K562 (cell line): ENCODE data around the gene DLGAP1. TPM values are rescaled to one million over a fixed set of nuclear protein-coding genes. Genes with fewer than 3 reads are reported as not detected.

Experiments used
- ARID4B ChIP-seq: sonication (generic); formaldehyde crosslinking; IDR thresholded peaks from 2 replicates; pipeline ENCODE4 v1.8.0; 2022; ENCODE audit warnings: mild to moderate bottlenecking, missing genetic modification reagents
- BRD9 ChIP-seq: fragments of 450-650 bp; IDR thresholded peaks from 2 replicates; pipeline ENCODE4 v1.6.1; 2018; ENCODE audit warnings: low read depth; ENCODE audit not compliant: partially characterized antibody
- CHD1 ChIP-seq: fragments of 200-600 bp; sonication (generic); IDR thresholded peaks from one replicate; pipeline ENCODE4 v1.6.1; 2012; ENCODE audit warnings: mild to moderate bottlenecking, moderate library complexity, low read length, inconsistent platforms
- EP300 ChIP-seq: IDR thresholded peaks from 2 replicates; pipeline ENCODE4 v1.6.1; 2012; ENCODE audit warnings: low read length, improper control_type of control experiment
- HDAC6 ChIP-seq: IDR thresholded peaks from 2 replicates; pipeline ENCODE4 v1.6.1; 2012; ENCODE audit warnings: low read depth, mild to moderate bottlenecking, control low read depth, inconsistent platforms, low read length, moderate library complexity
- HEY1 ChIP-seq: fragments of 250-450 bp; sonication (Bioruptor Pico); IDR thresholded peaks from 2 replicates; pipeline ENCODE4 v1.5.0; 2020; ENCODE audit warnings: mild to moderate bottlenecking, moderate library complexity, borderline replicate concordance
- L3MBTL2 ChIP-seq: fragments of 450-650 bp; IDR thresholded peaks from 2 replicates; pipeline ENCODE4 v1.6.1; 2016; ENCODE audit warnings: mild to moderate bottlenecking, moderate library complexity
- NR2C1 ChIP-seq, 2 experiments: fragments of 450-650 bp; IDR thresholded peaks; 2 replicates each; pipeline ENCODE4 v1.6.1; 2017; ENCODE audit warnings: mild to moderate bottlenecking in 2 of 2, antibody characterized with exemption in 1 of 2, inconsistent platforms in 1 of 2, missing compliant biosample characterization in 1 of 2, missing genetic modification characterization in 1 of 2
- NR4A1 ChIP-seq, 2 experiments: fragments of 250-450 bp in 1 of 2; fragments of 450-650 bp in 1 of 2; sonication (Bioruptor Pico) in 1 of 2; IDR thresholded peaks; 2 replicates each; pipeline versions ENCODE4 v1.4.0 to v1.6.1; 2016 to 2020; ENCODE audit warnings: mild to moderate bottlenecking in 2 of 2, missing compliant biosample characterization in 1 of 2, missing genetic modification characterization in 1 of 2, moderate library complexity in 1 of 2
- POLR2AphosphoS5 ChIP-seq: IDR thresholded peaks from 2 replicates; pipeline ENCODE4 v1.6.1; 2011; ENCODE audit warnings: mild to moderate bottlenecking, low read depth, low read length, moderate library complexity; ENCODE audit not compliant: control insufficient read depth, insufficient read depth
- PYGO2 ChIP-seq: fragments of 450-650 bp; IDR thresholded peaks from 2 replicates; pipeline ENCODE4 v1.6.1; 2016; ENCODE audit warnings: mild to moderate bottlenecking, missing genetic modification characterization, moderate library complexity, missing compliant biosample characterization
- RBBP5 ChIP-seq: fragments of 200-600 bp; sonication (generic); IDR thresholded peaks from 2 replicates; pipeline ENCODE4 v1.6.1; 2012; ENCODE audit warnings: borderline replicate concordance, mild to moderate bottlenecking, low read length, control low read depth, inconsistent platforms; ENCODE audit not compliant: insufficient read depth, poor library complexity, severe bottlenecking
- RBM17 ChIP-seq: fragments of 200-400 bp; formaldehyde crosslinking; IDR thresholded peaks from 2 replicates; pipeline ENCODE4 v1.6.1; 2017; ENCODE audit warnings: low read depth, mild to moderate bottlenecking, low read length, borderline replicate concordance
- SOX6 ChIP-seq: fragments of 450-650 bp; IDR thresholded peaks from 2 replicates; pipeline ENCODE4 v1.6.1; 2014; ENCODE audit warnings: mild to moderate bottlenecking
- TOE1 ChIP-seq, 2 experiments: fragments of 450-650 bp in 1 of 2; sonication (generic) in 1 of 2; formaldehyde crosslinking in 1 of 2; IDR thresholded peaks; 2 replicates each; pipeline versions ENCODE4 v1.7.1 to v1.8.0; 2016 to 2022; ENCODE audit warnings: borderline replicate concordance in 2 of 2, mild to moderate bottlenecking in 2 of 2, antibody characterized with exemption in 1 of 2, inconsistent platforms in 1 of 2, low read depth in 1 of 2, missing genetic modification reagents in 1 of 2, moderate library complexity in 1 of 2
- ZBTB17 ChIP-seq: fragments of 450-650 bp; formaldehyde crosslinking; IDR thresholded peaks from 2 replicates; pipeline ENCODE4 v1.4.0; 2020; ENCODE audit warnings: mild to moderate bottlenecking
- ZFP36 ChIP-seq: fragments of 150-350 bp; IDR thresholded peaks from 2 replicates; pipeline ENCODE4 v1.6.1; 2018; ENCODE audit warnings: low read length, low read depth; ENCODE audit not compliant: partially characterized antibody
- ZKSCAN1 ChIP-seq: fragments of 150-350 bp; IDR thresholded peaks from 2 replicates; pipeline ENCODE4 v1.6.1; 2016; ENCODE audit warnings: low read depth, low read length
- ZNF280B ChIP-seq: fragments of 250-450 bp; sonication (Bioruptor Pico); IDR thresholded peaks from 2 replicates; pipeline ENCODE4 v1.5.1; 2021; ENCODE audit warnings: mild to moderate bottlenecking
- ZNF668 ChIP-seq: fragments of 250-450 bp; sonication (Bioruptor Pico); IDR thresholded peaks from 2 replicates; pipeline ENCODE4 v1.8.0; 2022; ENCODE audit warnings: mild to moderate bottlenecking, inconsistent platforms
- ZNF76 ChIP-seq: fragments of 250-450 bp; sonication (Bioruptor Pico); IDR thresholded peaks from 2 replicates; pipeline ENCODE4 v1.4.0; 2020; ENCODE audit warnings: mild to moderate bottlenecking, moderate library complexity, borderline replicate concordance
- polyA plus RNA-seq, 8 experiments: library from polyadenylated mRNA; depleted of rRNA in 4 of 8; stranded (reverse) in 5 of 8; unstranded in 3 of 8; fragments of >200 nt; fragmentation: Nextera tagmentation in 2 of 8; fragmentation: Illumina TruSeq in 1 of 8; extraction: Ambion mirVana in 2 of 8; extraction: Trizol in 1 of 8; gene quantifications; 2 replicates each; pipeline versions ENCODE4 v1.2.1 to v1.2.3, GENCODE V29; 2011 to 2014; ENCODE audit warnings: inconsistent platforms in 1 of 8, missing spikeins in 1 of 8
- total RNA-seq, 7 experiments: library from RNA; depleted of rRNA in 6 of 7; stranded (reverse); fragments of >200 nt in 6 of 7; fragmentation: Illumina TruSeq in 2 of 7; extraction: Trizol in 2 of 7; gene quantifications; 2 replicates each; pipeline versions ENCODE4 v1.2.1 to v1.2.3, GENCODE V29; 2011 to 2021; ENCODE audit warnings: low replicate concordance in 1 of 7

Gene DLGAP1
- total and polyA plus RNA-seq, 9 of the 15 experiments (the other 6 are each of a cell fraction or from before 2014, with no cell fraction given) = 0.04 to 0.22 (median 0.08) TPM

- TF ChIP-seq NR2C1 (IDR thresholded peaks at IDR 0.05) = no peak
- no peak for TF ChIP-seq NR2C1 (tag; IDR thresholded peaks at IDR 0.05)
- TF ChIP-seq NR4A1 (CRISPR knock-in tag; IDR thresholded peaks at IDR 0.05) = no peak; the same call in 1 of the 2 replicates
- TF ChIP-seq NR4A1 (tag; IDR thresholded peaks at IDR 0.05) = peak; percentile 90
- TF ChIP-seq ZBTB17 (CRISPR knock-in tag) = peak; percentile 68; the same call in 1 of the 2 replicates
- no peak for TF ChIP-seq HDAC6
- no peak for TF ChIP-seq BRD9
- peak; percentile 97 for TF ChIP-seq EP300
- no peak for TF ChIP-seq RBM17
- peak; percentile 58 for TF ChIP-seq ARID4B (CRISPR knock-in tag)
- peak; percentile 52 for TF ChIP-seq ZFP36
- no peak for TF ChIP-seq TOE1 (IDR thresholded peaks at IDR 0.05; ENCODE audit: borderline replicate concordance)
- peak; percentile 77; the same call in 1 of the 2 replicates for TF ChIP-seq TOE1 (CRISPR knock-in tag; IDR thresholded peaks at IDR 0.05; ENCODE audit: borderline replicate concordance, low read depth)
- peak; percentile 60; the same call in 1 of the 2 replicates for TF ChIP-seq ZNF76 (CRISPR knock-in tag)
- no peak for TF ChIP-seq CHD1
- no peak for TF ChIP-seq L3MBTL2
- no peak for TF ChIP-seq ZNF280B (CRISPR knock-in tag)
- peak; percentile 60; the same call in 1 of the 2 replicates for TF ChIP-seq ZNF668 (CRISPR knock-in tag)
- TF ChIP-seq HEY1 (CRISPR knock-in tag) = peak; percentile 4; the same call in 1 of the 2 replicates
- no peak for TF ChIP-seq SOX6
- TF ChIP-seq POLR2AphosphoS5 = peak; percentile 91
- TF ChIP-seq ZKSCAN1 = peak; percentile 81
- peak; percentile 45; the same call in 1 of the 2 replicates for TF ChIP-seq PYGO2 (tag)
- peak; percentile 49 for TF ChIP-seq RBBP5
These were observed 858.3 kb downstream of the DLGAP1 start (continued) for GRCh38 chr18:3596637-3597384.
